COLO668 (cell line): Measurements from ENCODE around the gene NAA20.

Experiments used
- DNase-seq: peaks from one replicate; lab custom pipeline; 2025; ENCODE audit not compliant: unreplicated experiment; lab: John Stamatoyannopoulos, UW

Gene NAA20

DNA sequence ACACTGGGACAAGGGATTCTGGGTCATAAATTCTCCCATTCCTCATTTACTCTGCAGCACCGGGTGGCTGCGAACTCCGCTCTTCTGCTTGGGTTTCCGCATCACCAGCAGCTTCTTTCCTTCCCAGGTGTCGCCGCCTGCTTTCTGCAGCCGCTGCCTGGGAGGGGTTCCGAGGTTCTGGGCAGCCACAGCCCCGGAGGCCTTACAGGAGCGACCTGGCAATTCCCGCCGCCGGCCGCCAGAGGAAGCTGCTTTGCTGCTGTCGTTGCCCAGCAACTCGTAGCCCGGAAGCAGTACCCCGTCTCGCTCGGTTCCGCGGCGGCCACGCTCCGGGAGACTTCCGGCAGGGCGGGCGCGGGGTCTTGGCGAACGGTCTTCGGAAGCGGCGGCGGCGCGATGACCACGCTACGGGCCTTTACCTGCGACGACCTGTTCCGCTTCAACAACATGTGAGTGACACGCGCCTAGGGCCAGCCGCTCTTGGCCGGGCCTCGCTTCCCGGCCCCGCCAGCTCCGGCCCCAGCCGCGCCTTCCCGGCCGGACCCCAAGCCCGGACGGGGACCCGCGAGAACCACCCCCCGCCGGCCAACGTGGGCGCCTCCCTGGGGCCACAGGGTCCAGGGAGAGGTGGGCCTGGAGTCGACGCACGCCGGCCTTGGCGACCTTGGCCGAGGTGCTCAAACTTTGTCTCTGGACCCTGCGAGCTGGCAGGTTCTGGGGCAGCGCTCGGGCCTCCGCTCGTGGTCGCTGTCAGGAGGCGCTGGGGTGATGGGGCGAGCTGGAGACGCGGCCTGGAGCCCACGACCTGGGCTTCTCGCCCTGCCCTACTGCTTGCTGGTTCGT, at the start of gene NAA20:
NAA20 (plus strand) TSS at position 362 of the 843 bp plus-strand sequence; CDS start at position 397, 35 bp downstream.
- peak; percentile 98 for DNase-seq

GRCh38 chr20:19967445-19967844, 49.7 kb upstream of the NAA20 start:
- peak; percentile 43 for DNase-seq

GRCh38 chr20:19968028-19968427, 49.1 kb upstream of the NAA20 start:
- no peak for DNase-seq

GRCh38 chr20:19968466-19969073, 48.6 kb upstream of the NAA20 start:
- DNase-seq: peak; percentile 24

DNA sequence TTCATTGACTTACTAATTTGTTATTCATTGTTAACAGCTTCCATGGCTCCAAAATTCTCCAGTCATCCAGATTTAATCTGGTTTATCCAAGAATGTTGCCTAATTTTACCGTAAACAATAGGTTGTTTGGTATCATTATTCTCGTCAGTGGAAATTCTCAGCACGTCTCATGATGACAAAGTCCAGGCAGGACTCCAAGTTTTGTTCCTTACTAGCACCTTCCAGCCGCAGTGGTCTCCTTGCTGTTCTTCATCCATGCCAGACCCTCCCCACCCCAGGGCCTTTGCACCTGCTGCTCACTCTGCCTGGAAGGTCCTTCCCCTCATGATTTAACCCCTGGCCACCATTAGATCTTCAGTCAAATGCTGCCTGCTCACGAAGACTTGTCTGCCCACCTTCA, 48.1 kb upstream of the NAA20 start:
- DNase-seq: no peak

- no peak for DNase-seq
Observed at GRCh38 chr20:19969507-19970255, 47.5 kb upstream of the NAA20 start.

DNA sequence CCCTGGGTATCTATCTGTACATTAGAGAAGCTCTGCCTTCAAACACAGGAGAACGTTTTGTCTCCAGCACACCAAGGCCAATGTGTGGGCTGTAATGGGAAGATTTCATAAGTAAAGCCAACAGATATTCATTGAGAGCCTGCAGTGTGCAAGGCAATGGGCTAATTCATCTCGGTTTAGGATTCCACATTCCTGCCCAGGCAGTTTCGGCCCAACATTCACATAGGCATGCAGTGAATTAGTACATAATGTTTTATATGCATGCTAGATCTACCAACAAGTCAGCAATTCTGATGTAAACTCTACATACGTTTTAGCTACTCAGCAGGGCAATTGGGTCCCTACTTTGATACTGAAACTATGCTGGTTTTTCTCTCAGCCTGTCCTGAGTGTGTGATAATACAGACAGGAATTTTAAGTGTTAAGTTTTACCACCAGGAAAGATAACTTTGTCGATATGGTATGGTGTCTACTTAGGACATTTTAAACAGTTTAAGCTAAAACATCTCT, 46.9 kb upstream of the NAA20 start:
- no peak for DNase-seq

- DNase-seq: no peak
Observed at GRCh38 chr20:19971116-19971515, 46.0 kb upstream of the NAA20 start.

DNA sequence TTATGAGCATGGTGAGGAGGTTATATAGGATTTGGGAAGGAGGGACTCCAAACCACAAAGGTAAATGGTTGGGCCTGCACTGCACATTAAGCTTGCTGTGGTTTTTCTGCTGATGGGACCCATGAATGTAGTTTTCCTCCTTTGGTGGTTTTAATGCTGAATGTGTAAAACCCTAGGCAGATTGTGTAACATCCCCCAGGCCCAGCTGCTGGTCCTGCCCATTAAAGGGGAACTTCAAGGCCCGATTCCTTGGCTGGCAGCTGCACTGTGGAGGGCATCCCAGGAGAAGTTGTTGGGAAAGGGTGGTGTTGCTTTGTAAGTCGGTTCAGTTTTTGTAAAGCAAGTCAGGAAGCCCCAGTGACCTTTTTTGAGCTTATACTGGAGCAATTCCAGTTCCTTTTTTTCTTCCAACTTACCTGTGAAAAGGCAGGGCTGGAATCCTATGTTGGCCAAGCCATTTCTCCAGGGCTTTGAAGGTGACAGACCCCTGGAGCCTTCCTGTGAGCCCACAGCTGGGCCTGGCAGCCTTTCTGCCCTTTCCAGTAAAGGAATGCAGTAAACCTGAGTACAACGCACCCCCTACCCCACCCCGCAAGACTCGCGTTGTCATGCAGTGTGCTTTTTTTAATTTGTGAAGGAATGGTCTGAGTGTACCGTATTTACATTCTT, 43.1 kb upstream of the NAA20 start:
- no peak for DNase-seq

GRCh38 chr20:19974630-19975435, 42.3 kb upstream of the NAA20 start:
- DNase-seq: peak; percentile 81

GRCh38 chr20:19975436-19975799, 41.7 kb upstream of the NAA20 start:
- DNase-seq: no peak

DNA sequence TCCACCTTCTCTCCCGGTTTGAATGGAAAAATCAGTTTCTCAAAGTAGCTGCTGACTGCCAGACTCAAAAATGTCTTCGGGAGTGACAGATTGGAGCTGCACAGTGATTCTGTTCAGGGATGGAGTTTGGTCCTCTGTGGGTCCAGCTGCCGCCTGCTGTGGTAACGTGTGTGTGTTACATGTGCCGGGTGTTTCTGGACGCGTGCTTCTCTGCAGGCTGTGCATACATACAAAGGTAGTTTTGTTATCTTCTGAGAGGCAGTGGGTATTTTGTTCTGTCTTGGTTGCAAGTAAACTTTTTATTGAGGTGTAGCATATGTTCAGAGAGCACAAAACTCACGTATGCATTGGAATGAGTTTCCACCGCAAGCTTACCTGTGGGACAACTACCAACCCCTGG, 41.3 kb upstream of the NAA20 start:
- DNase-seq: no peak

DNA sequence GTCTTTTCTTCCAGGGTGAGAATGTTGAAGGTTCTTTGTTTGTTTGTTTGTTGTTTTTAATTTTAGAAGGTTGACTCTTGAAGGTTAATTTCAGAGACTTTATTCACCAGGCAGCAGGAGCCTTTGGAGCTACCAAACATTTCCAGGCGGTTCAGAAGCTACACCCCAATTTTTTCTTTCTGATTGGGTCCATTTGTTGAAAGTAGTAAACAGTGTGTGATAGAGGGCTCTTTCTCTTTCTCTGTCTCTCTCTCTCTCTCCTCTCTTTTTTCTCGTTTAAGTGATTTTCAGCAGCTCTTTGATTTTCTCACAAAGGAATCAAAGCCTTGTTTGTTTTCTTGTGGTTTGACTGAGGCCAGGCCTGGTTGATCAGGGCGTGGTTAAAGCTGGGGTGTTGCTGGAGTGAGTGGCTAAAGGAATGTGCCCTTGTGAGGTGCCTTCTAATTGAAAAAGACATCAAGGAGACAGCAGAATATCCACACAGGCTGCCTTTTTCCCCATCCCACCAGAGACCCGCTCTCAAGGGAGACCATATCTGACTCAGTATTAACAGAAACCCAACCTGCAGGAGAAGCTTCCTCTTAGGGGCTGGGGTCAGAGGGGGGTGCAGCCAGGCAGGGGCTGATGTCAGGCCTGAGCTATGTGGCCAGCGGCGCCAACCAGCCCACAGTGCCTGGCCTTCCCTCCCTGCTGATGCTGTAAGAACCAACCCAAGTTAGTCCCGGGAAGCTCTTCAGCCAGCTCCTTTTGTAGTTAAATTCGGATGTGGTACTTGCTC, 40.4 kb upstream of the NAA20 start:
- DNase-seq: no peak

- DNase-seq: no peak
Observed at GRCh38 chr20:19977373-19977770, 39.8 kb upstream of the NAA20 start.

DNA sequence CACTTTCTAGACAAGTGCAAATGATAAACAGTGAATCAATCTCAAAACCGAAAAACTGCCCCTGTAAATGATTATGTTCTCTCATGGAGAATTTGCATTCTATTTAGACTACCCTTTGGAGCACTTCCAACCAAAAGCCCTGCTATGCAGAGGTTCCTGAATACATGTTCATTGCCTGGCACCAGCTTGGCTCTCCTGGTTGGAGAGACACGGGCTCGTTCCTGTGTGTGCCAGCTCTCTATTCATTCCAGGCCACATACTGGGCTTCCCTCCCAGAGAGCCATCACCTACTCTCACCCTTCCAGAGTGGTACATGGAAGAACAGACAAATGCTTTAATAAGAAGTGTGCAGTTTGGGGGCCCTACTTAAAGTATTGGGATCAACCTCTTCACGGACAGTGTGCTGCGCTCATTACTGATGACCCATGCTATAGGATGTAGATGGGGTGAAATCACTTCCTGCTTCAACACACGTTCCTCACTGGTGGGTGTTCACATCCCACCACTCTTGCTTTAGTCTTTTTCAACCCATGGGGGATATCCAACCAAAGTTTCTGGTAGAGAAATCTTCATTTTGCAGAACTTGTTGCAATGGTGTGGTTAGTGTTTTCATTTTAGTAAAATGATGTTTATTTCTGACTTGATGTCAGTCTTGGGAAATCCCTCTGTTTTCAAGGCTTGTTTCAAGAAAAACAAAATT, 38.5 kb upstream of the NAA20 start:
- no peak for DNase-seq

DNA sequence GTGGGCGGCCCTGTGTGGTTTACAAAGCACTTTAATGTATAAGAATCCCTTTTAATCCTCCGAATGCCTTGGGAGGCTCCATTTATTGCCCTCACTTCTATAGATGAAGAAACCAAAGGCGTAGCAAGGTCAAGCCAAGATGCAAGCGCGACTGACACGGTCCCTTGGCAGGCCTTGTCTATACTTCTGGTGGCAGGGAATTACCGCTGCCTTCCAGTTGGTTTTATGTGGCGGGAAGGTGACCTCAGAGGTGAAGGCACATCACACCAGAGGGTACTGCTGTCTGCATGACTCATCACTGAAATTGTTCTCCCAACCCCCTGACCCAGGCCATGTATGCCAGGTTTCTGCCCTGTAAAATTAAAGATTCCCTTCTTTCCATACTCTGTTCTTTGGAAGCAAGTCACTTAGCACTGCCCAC, 36.1 kb upstream of the NAA20 start:
- peak; percentile 20 for DNase-seq

DNA sequence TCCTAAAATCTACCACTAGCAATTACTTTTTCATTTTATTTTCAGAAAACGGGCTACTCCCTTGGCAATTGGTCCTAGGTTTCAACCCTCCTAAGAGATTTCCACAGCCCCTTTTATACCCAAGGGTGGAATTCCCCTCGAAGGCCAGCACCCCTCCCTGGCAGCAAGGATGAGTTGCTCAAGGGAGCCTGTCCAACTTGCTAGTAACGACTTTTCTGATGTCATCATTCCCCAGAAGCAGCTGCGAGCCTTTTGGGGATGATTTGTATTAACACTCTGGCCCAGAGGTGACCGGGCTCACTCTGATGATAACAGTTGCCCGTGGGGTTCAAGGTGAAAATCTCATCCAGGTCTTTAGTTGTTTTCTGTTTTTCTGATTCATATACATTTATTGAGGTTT, 30.7 kb upstream of the NAA20 start:
- DNase-seq: no peak

DNA sequence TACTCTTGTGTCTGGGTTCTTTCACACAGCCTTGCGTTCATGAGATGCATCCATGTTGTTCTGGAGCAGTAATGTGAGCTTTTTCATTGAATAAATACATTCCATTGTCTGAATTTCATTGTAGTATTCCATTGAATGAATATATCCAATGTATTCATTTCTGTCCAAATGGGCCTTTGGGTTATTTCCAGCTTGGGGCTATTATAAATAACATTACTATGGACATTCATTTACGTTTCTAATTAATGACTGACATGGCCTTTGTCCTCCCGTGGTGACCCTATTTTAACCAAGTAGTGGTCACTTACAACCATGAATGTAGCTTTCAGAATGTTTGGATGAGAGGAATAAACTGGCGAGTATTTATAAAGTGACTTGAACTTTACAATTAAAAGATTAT, 30.1 kb upstream of the NAA20 start:
- no peak for DNase-seq

- DNase-seq: no peak
Observed at GRCh38 chr20:19990850-19991249, 26.3 kb upstream of the NAA20 start.
